Activated CD4-positive, CD25-positive, alpha-beta regulatory T cell treated with anti-CD3 and anti-CD28 coated beads, Interleukin-2, amount 50 U/mL, for 24 hours (primary cell): Measurements from ENCODE around the gene SLC2A9.

Experiments used
- ATAC-seq, 2 donors: fragments of 150-1000 bp; cut with Tn5 transposase; one replicate each; pipeline ENCODE4 v1.10.0; 2021; ENCODE audit warnings: mild to moderate bottlenecking in 1 of 2, moderate library complexity in 1 of 2

Gene SLC2A9

GRCh38 chr4:10020871-10021652 lies at the start of gene SLC2A9:
Gene SLC2A9, minus strand, starts transcription at chr4:10021497. Its CDS starts 68 bp downstream, at chr4:10021429.
- no peak for ATAC-seq

DNA sequence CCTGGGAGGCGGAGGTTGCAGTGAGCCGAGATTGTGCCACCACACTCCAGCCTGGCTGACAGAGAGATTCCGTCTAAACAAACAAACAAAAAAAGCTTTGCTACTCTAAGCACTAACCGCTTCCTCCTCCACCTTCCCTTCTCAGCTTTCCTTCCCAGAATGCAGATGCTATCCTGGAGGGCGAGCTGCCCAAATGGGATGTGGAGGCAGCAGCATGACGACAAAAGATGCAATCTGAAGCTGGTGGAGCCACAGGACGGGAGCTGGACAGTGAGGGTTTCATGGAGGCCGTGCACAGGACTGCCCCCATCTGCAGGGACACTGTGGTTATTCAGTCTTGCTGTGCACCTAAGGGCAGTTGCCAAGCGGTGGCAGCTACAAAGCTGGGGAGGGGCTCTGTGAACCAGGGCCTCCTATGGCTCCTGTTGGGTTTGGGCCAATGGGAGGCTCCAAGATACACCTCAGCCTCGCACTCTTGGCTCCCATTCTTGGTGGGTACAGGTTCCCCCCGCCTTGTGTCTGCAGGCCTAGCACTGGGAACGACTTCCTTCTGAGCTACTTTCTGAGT lies 47.9 kb upstream of the SLC2A9 start:
- no peak for ATAC-seq

DNA sequence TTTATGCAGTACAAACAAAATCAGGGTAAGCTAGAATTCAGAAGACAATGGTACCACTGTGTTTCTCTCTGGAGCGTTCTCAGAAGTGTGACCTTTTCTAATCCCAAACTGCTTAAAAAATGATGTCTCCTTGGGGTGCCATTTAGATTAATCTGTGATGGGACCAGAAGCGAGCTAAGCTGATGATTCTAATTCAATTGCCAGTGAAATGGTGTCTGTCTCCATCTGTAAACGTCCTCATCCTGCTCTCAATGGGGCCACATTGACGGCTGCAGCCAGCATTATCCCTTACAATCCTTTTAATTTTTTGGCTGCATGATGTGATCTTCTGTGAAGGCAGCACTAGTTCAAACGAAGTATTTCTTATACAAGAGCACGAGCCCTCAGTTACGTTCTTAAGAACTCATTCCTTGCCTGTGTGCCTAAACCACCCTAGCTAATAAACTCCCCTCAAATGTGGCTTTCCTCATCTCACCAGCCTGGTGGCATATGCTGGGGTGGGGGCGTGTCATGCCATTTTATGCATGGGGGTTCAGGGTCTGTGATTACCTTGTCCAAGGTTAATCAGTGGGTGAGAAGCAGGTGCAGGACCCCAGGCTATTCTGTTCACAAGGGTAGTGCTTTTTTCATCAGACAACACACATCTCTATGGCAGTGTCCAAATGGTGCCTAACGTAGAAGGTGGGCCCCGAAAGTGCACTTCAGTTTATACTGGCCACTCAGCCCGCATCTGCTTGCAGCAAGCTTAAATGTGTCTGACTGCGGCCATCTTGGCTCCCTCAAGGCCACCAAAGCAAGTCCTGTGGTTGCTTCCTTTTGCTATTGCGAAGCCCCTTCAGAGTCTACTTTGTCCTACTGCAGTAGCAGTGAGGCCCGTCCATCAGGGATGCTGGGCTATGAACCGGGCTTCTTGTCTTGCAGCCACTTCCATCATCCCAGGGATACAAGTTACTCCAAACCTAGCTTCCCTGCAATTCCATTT lies 45.7 kb upstream of the SLC2A9 start:
- ATAC-seq, result no peak

DNA sequence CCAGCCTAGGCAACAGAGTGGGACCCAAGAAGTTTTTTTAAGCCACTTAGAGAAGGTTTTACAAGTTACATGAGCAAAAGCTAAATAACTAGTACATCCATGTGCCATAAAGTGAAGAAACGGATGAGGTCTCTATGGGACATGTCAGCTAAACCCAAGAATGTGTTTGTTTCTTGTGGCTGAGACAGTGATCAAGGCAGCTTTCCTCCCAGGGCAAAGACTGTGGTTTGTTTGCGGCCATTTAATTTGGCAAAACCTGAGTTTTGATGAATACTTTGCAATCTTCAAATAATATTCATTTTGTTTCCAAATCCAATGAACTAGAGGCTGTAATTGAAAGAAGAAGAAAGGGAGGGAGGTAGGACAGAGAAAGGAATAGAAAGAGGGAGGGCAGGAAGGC lies 44.9 kb upstream of the SLC2A9 start:
- no peak for ATAC-seq

DNA sequence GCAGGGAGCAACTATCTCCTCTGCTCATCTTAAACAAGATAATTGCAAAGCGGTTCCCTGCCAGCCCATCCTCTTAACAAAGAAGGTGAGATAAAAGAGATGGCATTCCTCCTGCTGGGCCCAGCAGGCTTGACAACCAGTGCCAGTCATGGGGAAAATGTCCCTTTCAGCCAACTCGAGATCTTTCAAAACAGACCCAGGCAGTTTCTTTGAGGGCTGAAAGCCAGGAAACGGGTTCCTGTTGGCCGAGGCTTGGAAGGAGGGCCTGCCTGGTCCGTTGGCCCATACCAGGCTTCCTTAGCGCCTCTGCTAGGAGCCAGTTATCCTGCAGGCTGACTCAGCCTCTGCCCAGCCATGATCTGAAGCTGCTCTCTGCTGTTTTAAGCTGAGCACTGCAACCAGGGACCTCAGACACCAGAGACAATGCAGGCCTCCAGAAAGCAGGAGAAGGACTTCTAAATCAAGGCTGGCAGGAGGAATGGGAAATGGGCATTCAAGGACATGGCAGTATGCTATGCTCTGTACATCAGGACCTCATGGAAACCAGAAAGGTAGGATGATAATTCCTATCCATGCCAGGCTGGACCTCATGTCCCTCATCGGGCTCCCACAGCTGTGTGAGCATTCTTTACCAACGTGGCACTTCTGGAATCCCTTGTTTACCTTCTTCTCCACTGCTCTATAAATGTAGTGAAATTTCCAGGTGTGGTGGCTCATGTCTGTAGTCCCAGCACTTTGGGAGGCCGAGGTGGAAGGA lies 42.4 kb upstream of the SLC2A9 start:
- no peak for ATAC-seq

DNA sequence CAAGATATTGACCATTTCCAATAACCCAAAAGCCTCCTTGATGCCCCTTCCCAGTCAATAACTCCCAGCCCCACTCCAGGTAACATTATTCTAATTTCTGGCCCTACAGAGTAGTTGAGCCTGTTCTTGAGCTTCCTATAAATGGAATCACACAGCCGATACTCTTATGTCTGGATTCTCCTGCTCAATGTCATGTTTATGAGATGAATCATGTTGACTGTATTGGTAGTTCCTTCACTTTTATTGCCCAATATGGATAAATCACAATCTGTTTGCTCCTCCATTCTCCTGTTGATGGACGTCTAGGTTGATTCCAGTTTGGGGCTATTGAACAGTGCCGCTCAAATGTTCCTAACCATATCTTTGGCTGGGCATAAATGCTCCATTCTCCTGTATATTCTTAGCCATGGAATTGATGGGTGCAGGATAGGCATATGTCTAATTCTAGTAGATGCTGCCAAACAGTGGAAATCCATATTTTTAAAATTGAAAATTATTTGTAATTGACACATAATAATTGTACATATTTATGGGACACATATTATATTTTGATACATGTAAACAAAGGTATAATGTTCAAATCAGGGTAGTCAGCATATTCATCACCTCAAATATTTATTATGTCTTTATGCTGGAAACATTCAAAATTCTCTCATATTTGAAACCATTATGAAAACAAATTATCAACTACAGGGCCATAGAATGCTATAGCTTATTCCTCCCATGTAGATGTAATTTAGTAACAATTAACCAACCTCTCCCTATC lies 40.5 kb upstream of the SLC2A9 start:
- no peak for ATAC-seq

- no peak for ATAC-seq
Observed at GRCh38 chr4:10058371-10058770, 37.1 kb upstream of the SLC2A9 start.

DNA sequence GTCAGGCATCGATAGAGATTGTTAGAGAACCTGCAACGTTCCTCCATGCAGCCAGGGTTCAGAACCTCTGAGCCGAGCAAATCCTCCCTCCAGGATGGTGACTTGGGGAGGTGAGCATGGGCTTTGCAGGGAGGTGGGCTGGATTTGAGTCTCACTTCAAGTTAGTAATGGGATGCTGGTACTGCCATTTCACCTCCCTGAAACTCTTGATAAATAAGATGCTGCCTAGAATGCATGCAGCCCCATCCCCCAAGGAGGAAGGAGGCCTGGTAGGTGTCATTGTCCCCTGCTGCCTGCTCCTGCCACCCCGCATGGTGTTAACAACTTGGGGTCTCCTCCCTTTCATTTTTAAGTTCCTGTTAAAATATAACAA lies 35.7 kb upstream of the SLC2A9 start:
- no peak for ATAC-seq

- ATAC-seq, result no peak
Observed at GRCh38 chr4:10056334-10057022, 35.2 kb upstream of the SLC2A9 start.

- no peak for ATAC-seq
Observed at GRCh38 chr4:10055871-10056270, 34.6 kb upstream of the SLC2A9 start.

DNA sequence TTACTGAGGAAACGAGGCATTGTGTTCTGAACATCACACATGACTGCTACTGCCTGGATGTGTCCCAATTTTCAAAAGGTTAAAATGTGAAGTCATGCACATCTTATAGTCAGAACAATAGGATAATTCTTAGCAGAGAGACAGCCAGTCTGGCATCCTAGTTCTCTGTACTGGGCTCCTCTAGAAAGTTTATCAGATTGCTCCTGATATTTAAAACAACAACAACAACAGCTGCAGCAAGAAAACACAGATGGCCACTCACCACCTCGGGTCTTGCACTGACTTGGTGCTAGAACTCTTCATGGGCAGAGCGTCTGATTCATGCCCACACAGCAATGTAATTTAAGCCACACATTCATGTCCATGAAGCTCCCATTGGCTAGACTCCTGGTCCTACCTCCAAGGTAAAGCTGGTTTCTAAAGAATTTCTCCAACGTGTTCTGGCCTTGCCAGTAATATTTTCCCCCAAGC lies 33.3 kb upstream of the SLC2A9 start:
- no peak for ATAC-seq

DNA sequence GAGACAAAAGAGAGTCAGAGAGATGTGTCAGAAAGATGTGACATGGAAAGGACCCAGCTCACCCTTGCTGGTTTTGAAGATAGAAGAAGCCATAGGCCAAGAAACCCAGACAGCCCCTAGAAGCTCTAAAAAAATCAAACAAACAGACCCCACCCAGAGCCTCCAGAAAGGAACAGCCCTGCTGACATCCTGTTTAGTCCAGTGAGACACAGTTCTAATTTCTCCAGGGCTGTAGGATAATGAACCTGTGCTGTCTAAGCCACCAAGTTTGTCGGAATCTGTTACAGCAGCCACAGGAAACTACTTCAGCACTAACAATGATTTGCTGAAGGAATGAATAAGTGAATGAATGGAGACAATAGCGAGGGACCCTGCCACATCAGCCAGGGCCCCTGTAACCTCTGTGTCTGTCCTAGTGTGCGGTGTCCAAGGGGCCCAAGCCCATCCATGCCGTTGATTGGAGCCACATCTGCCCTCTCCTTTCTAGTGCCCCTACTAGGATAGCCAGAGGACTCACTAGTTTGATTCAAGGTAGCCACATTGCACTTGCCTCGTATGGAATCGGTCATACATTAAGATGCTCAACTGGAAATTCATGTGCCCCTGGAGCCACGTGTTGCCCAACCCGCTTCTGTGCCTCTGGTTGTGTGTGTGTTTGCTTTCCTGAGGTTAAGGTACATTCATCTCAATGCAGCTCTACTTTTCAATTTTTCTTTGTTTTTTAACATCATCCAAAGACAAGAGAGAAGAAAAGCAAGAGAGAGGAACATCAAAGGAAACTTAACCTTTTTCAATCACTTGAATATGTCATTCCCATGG lies 32.5 kb upstream of the SLC2A9 start:
- ATAC-seq, result no peak

DNA sequence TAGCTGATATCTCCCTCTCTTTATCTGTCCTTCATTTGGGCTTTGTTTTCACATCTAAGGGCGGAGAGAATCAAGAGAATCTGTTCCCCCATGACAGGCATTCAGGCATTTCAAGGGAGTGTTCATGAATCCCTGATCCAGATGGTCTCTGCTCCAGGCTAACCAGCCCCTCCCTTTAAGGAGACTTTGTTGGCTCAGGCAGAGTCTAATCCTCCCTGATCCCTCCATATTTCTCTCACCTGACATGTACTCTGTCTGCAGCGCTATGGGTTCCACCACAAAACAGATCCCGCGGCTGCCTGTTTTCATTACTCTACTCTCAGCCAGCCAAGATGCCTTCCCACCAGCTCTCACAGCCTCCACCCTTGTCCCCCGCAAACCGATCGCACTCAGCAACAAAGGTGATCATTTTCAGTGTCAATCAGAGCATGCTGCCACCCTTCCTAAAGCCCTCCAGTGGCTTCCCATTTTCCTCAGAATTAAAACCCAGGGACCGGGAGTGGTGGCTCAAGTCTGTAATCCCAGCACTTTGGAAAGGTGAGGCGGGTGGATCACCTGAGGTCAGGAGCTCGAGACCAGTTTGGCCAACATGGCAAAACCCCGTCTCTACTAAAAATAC lies 30.3 kb upstream of the SLC2A9 start:
- ATAC-seq, result no peak

DNA sequence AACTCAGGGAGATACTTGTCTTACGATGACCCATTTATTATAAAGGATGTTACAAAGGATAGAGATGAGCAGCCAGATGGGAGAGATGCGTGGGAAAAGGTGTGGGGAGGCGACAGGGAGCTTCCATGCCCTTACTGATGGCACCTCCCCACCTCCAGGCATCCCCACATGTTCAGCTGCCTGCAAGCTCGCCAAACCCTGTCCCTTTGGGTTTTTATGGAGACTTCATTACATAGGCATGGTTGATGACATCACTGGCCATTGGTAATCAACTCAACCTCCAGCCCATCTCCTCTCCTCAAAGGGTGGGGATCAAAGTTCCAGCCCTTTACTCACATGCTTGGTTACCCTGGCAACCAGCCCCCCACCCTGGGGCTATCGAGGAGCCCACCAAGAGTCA lies 29.4 kb upstream of the SLC2A9 start:
- no peak for ATAC-seq

DNA sequence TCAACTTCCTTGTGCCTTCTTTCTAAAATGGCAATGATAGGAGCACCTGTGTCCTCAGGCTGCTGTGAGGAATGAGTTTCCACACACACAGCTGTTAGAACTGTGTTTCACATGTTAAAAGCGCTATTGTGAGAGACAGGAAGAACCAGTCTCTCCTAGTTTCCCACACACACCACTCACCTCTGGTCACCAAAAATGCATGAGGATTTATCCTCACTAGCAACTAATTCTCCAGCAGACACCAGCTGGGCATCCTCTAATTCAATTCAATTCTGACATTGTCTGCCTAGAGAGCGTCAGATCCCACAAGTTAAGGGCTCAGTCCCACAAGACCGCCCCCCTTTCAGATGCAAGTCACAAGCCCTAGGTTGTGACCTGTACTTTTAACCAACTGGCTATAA lies 29.0 kb upstream of the SLC2A9 start:
- ATAC-seq, result no peak

- ATAC-seq, result no peak
Observed at GRCh38 chr4:10048941-10049697, 27.8 kb upstream of the SLC2A9 start.

DNA sequence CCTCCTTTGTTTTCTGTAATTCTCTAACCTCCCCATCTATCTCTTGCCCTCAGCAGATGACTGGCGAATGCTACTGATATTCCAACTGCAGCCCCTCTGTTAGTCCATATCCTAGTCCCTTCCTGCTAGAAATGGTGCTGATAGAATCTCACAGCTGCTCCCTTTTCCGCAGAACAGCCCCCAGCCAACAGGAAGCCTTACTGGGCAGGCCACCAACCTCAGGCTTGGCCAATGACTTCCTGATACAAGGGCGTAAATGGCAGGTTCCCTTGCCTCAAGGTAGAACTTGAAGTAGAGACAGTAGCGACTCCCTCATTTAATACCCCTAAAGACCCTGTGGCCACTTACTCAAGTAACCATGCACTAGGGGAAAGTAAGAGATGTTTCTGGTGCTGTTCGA lies 26.7 kb upstream of the SLC2A9 start:
- ATAC-seq, result no peak

- ATAC-seq, result no peak
Observed at GRCh38 chr4:10046471-10046870, 25.2 kb upstream of the SLC2A9 start.

GRCh38 chr4:10045481-10045880 lies 24.2 kb upstream of the SLC2A9 start:
- no peak for ATAC-seq
